ENCODE data around the gene ZNF324B. TPM values are rescaled to one million over a fixed set of nuclear protein-coding genes. Genes with fewer than 3 reads are reported as not detected.

The ZNF324B gene
- total and polyA plus RNA-seq, 2 donors, result 5.4 to 6.6 TPM

Small RNAs within 50 kb of the gene (small RNA-seq; reads per million reads assigned to genes)
- gene RN7SL693P, result not detected
- not detected for gene RNU6-1337P

Other genes starting within 250 kb of the ZNF324B start
- gene ZNF544, start 222.7 kb upstream of the ZNF324B start, total RNA-seq, result 51.4 TPM
- 23.6 TPM for gene ZNF544, start 222.7 kb upstream of the ZNF324B start, polyA plus RNA-seq
- 7.8 TPM for gene ZNF8, start 172.7 kb upstream of the ZNF324B start, total RNA-seq
- 1.8 TPM for gene ZNF8, start 172.7 kb upstream of the ZNF324B start, polyA plus RNA-seq
- 30.1 TPM for gene ERVK3-1, start 146.2 kb upstream of the ZNF324B start, total RNA-seq
- gene ERVK3-1, start 146.2 kb upstream of the ZNF324B start, polyA plus RNA-seq, result 33.9 TPM
- gene ZSCAN22, start 124.6 kb upstream of the ZNF324B start, total RNA-seq, result 2.9 TPM
- gene ZSCAN22, start 124.6 kb upstream of the ZNF324B start, polyA plus RNA-seq, result 1.6 TPM
- 0.69 TPM for gene A1BG, start 98.1 kb upstream of the ZNF324B start, total RNA-seq
- 19.3 TPM for gene A1BG, start 98.1 kb upstream of the ZNF324B start, polyA plus RNA-seq
- gene ZNF497, start 88.9 kb upstream of the ZNF324B start, total RNA-seq, result 2.1 TPM
- gene ZNF497, start 88.9 kb upstream of the ZNF324B start, polyA plus RNA-seq, result 0.73 TPM
- gene ZNF837, start 70.6 kb upstream of the ZNF324B start, total RNA-seq, result 1.5 TPM
- gene ZNF837, start 70.6 kb upstream of the ZNF324B start, polyA plus RNA-seq, result 1.6 TPM
- 1,214 TPM for gene RPS5, start 64.4 kb upstream of the ZNF324B start, total RNA-seq
- gene RPS5, start 64.4 kb upstream of the ZNF324B start, polyA plus RNA-seq, result 1,879 TPM
- gene RNF225, start 56.0 kb upstream of the ZNF324B start, total RNA-seq, result not detected
- gene RNF225, start 56.0 kb upstream of the ZNF324B start, polyA plus RNA-seq, result 0.11 TPM
- 13.6 TPM for gene ZNF584, start 43.0 kb upstream of the ZNF324B start, total RNA-seq
- gene ZNF584, start 43.0 kb upstream of the ZNF324B start, polyA plus RNA-seq, result 18.5 TPM
- 11.9 TPM for gene ZNF132, start 11.5 kb upstream of the ZNF324B start, total RNA-seq
- 2.3 TPM for gene ZNF132, start 11.5 kb upstream of the ZNF324B start, polyA plus RNA-seq
- 9.5 TPM for gene ZNF324, start 15.5 kb downstream of the ZNF324B start, total RNA-seq
- 8.6 TPM for gene ZNF324, start 15.5 kb downstream of the ZNF324B start, polyA plus RNA-seq
- gene ZNF446, start 24.7 kb downstream of the ZNF324B start, total RNA-seq, result 6.0 TPM
- 16.2 TPM for gene ZNF446, start 24.7 kb downstream of the ZNF324B start, polyA plus RNA-seq
- 3.5 TPM for gene SLC27A5, start 60.4 kb downstream of the ZNF324B start, total RNA-seq
- gene SLC27A5, start 60.4 kb downstream of the ZNF324B start, polyA plus RNA-seq, result 16.8 TPM
- gene ZBTB45, start 68.2 kb downstream of the ZNF324B start, total RNA-seq, result 3.3 TPM
- gene ZBTB45, start 68.2 kb downstream of the ZNF324B start, polyA plus RNA-seq, result 18.4 TPM
- 177 TPM for gene TRIM28, start 92.4 kb downstream of the ZNF324B start, total RNA-seq
- gene TRIM28, start 92.4 kb downstream of the ZNF324B start, polyA plus RNA-seq, result 282 TPM
- gene CHMP2A, start 103.5 kb downstream of the ZNF324B start, total RNA-seq, result 38.4 TPM
- gene CHMP2A, start 103.5 kb downstream of the ZNF324B start, polyA plus RNA-seq, result 212 TPM
- 31.0 TPM for gene UBE2M, start 107.0 kb downstream of the ZNF324B start, total RNA-seq
- 69.3 TPM for gene UBE2M, start 107.0 kb downstream of the ZNF324B start, polyA plus RNA-seq
- gene MZF1, start 121.7 kb downstream of the ZNF324B start, total RNA-seq, result 12.4 TPM
- gene MZF1, start 121.7 kb downstream of the ZNF324B start, polyA plus RNA-seq, result 22.1 TPM

Data from urinary bladder (tissue), 2 donors.